ENCODE data around the gene AATF. TPM values are rescaled to one million over a fixed set of nuclear protein-coding genes. Genes with fewer than 3 reads are reported as not detected.

AATF gene
- total and polyA plus RNA-seq, 2 donors from 2014 or later: 36.8 to 50.4 TPM

GRCh38 chr17:37025238-37025637 is 76.5 kb downstream of the AATF start:
- intact Hi-C loops (cut with DNase I): no loop called here
- Histone ChIP-seq H3K4me1 (ENCODE audit: control insufficient read depth in 2 of 3, insufficient read depth in 2 of 3, low read depth in 1 of 3, low read length in 3 of 3) (peaks cover 0 to 11% (median 2%) of the 10 kb centered on the region in 3 donors), H3K9ac (ENCODE audit: low read length in 3 of 3) (no peak overlapping the region), H3K36me3 (ENCODE audit: control insufficient read depth in 2 of 3, insufficient read depth in 3 of 3, low read length in 3 of 3) (no peaks in the 10 kb centered on the region), H3K27ac (ENCODE audit: low read depth in 2 of 2, low read length in 2 of 2) (no peak overlapping the region), H3K4me3 (ENCODE audit: low read length in 3 of 3) (no peak overlapping the region), H3K27me3 (ENCODE audit: control insufficient read depth, insufficient read depth, low read length) (no peaks in the 10 kb centered on the region), H3K9me3 (ENCODE audit: control insufficient read depth in 2 of 3, insufficient read depth in 1 of 3, low read length in 3 of 3) (no peaks in the 10 kb centered on the region)
- no peak for TF ChIP-seq CTCF (IDR thresholded peaks at IDR 0.05; ENCODE audit: borderline replicate concordance, extremely low read depth, insufficient read depth)
- DNase-seq (peak in 2 of 5 donors; percentile 14 to 49), FAIRE-seq (no peak)

GRCh38 chr17:37025847-37026530 is 77.2 kb downstream of the AATF start:
- FAIRE-seq: no peak
- intact Hi-C loops (cut with DNase I): no loop called here
- no peaks in the 10 kb centered on the region for H3K27me3 ChIP-seq (ENCODE audit: control insufficient read depth, insufficient read depth, low read length)
- no peaks in the 10 kb centered on the region for H3K9me3 ChIP-seq (ENCODE audit: control insufficient read depth in 2 of 3, insufficient read depth in 1 of 3, low read length in 3 of 3)
- no peak for DNase-seq
- H3K9ac ChIP-seq (ENCODE audit: low read length in 3 of 3): no peak overlapping the region
- H3K4me3 ChIP-seq (ENCODE audit: low read length in 3 of 3): no peak overlapping the region
- no peak overlapping the region for H3K27ac ChIP-seq (ENCODE audit: low read depth in 2 of 2, low read length in 2 of 2)
- H3K36me3 ChIP-seq (ENCODE audit: control insufficient read depth in 2 of 3, insufficient read depth in 3 of 3, low read length in 3 of 3): no peaks in the 10 kb centered on the region
- peaks cover 0 to 11% (median 2%) of the 10 kb centered on the region in 3 donors for H3K4me1 ChIP-seq (ENCODE audit: control insufficient read depth in 2 of 3, insufficient read depth in 2 of 3, low read depth in 1 of 3, low read length in 3 of 3)
- no peak for TF ChIP-seq CTCF (IDR thresholded peaks at IDR 0.05; ENCODE audit: borderline replicate concordance, extremely low read depth, insufficient read depth)

- Histone ChIP-seq H3K36me3 (ENCODE audit: control insufficient read depth in 2 of 3, insufficient read depth in 3 of 3, low read length in 3 of 3) (peaks cover 0 to under 1% (median 0%) of the 10 kb centered on the region in 3 donors), H3K9ac (ENCODE audit: low read length in 3 of 3) (no peak overlapping the region), H3K9me3 (ENCODE audit: control insufficient read depth in 2 of 3, insufficient read depth in 1 of 3, low read length in 3 of 3) (no peaks in the 10 kb centered on the region), H3K4me1 (ENCODE audit: control insufficient read depth in 2 of 3, insufficient read depth in 2 of 3, low read depth in 1 of 3, low read length in 3 of 3) (peaks cover 0 to 11% (median 2%) of the 10 kb centered on the region in 3 donors), H3K27me3 (ENCODE audit: control insufficient read depth, insufficient read depth, low read length) (no peaks in the 10 kb centered on the region), H3K27ac (ENCODE audit: low read depth in 2 of 2, low read length in 2 of 2) (no peak overlapping the region), H3K4me3 (ENCODE audit: low read length in 3 of 3) (no peak overlapping the region)
- no peak for DNase-seq
- FAIRE-seq: no peak
- intact Hi-C loops (cut with DNase I): no loop called here
- TF ChIP-seq CTCF (IDR thresholded peaks at IDR 0.05; ENCODE audit: borderline replicate concordance, extremely low read depth, insufficient read depth): no peak
These were observed 77.7 kb downstream of the AATF start for GRCh38 chr17:37026531-37026869.

All from kidney (tissue), 14 donors.